A673 (cell line): ENCODE data around the gene TARBP2.

Experiments used
- EZH2 ChIP-seq: fragments of 200-600 bp; sonication (generic); IDR thresholded peaks from 2 replicates; pipeline ENCODE4 v1.6.1; 2017; ENCODE audit warnings: borderline replicate concordance, low read depth, mild to moderate bottlenecking, mixed read lengths, antibody characterized with exemption, low read length; ENCODE audit not compliant: poor library complexity, severe bottlenecking
- TF ChIP-seq, protein P1 (sequence below): fragments of 300-800, 200-600 bp; sonication (generic); conservative IDR thresholded peaks from 2 replicates; pipeline ENCODE4 v1.5.1; 2017; ENCODE audit warnings: low read depth, mild to moderate bottlenecking, antibody characterized with exemption, low read length, moderate library complexity, mixed read lengths

- TF ChIP-seq, protein P1, sequence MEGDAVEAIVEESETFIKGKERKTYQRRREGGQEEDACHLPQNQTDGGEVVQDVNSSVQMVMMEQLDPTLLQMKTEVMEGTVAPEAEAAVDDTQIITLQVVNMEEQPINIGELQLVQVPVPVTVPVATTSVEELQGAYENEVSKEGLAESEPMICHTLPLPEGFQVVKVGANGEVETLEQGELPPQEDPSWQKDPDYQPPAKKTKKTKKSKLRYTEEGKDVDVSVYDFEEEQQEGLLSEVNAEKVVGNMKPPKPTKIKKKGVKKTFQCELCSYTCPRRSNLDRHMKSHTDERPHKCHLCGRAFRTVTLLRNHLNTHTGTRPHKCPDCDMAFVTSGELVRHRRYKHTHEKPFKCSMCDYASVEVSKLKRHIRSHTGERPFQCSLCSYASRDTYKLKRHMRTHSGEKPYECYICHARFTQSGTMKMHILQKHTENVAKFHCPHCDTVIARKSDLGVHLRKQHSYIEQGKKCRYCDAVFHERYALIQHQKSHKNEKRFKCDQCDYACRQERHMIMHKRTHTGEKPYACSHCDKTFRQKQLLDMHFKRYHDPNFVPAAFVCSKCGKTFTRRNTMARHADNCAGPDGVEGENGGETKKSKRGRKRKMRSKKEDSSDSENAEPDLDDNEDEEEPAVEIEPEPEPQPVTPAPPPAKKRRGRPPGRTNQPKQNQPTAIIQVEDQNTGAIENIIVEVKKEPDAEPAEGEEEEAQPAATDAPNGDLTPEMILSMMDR, result no peak
- TF ChIP-seq EZH2, result no peak
Measured at GRCh38 chr12:53539526-53539925, 38.4 kb downstream of the TARBP2 start.
